B cell (primary cell): ENCODE measurements around the gene RRAS. TPM values are rescaled to one million over a fixed set of nuclear protein-coding genes. Genes with fewer than 3 reads are reported as not detected.
A peak's percentile ranks its signal among the peaks of the same experiment; 100 is the strongest.

ENCODE experiments used
- ATAC-seq: fragments of 200-7000 bp; cut with Tn5 transposase; one replicate; pipeline ENCODE4 v1.10.0; 2021; ENCODE audit warnings: low read depth, mild to moderate bottlenecking, moderate number of reproducible peaks, moderate library complexity
- CTCF ChIA-PET: fragments of 350-600 bp; sonication (Branson Sonifier 250); formaldehyde crosslinking; loops from one replicate; lab custom pipeline; 2021; ENCODE audit warnings: antibody characterized with exemption, inconsistent platforms; lab: Charles Lee
- POLR2A ChIA-PET: fragments of 350-600 bp; sonication (Branson Sonifier 250); formaldehyde crosslinking; loops from one replicate; lab custom pipeline; 2021; ENCODE audit warnings: antibody characterized with exemption; lab: Charles Lee
- DNase-seq: peaks from one replicate; pipeline ENCODE4 v3.0.0; 2013
- H2AFZ ChIP-seq: 2 replicates; pipeline ENCODE4 v1.6.1; 2012; ENCODE audit warnings: mild to moderate bottlenecking, low read depth, low read length; ENCODE audit not compliant: insufficient read depth, poor library complexity, severe bottlenecking
- H3K27ac ChIP-seq, 2 donors: 1 replicate in 1 of 2; 2 replicates in 1 of 2; pipeline ENCODE4 v1.5.1; 2012 to 2013; ENCODE audit warnings: low read length in 2 of 2, mild to moderate bottlenecking in 2 of 2, moderate library complexity in 1 of 2
- H3K27me3 ChIP-seq, 4 experiments: fragments of 200-600 bp in 1 of 4; sonication (generic) in 1 of 4; replicated peaks in 1 of 4; 1 replicate in 2 of 4; 2 replicates in 2 of 4; pipeline versions ENCODE4 v1.6.1 to v1.7.0; 2013 to 2016; ENCODE audit warnings: low read length in 3 of 4, mild to moderate bottlenecking in 2 of 4, mixed read lengths in 1 of 4, moderate library complexity in 1 of 4; ENCODE audit not compliant: insufficient read depth in 4 of 4, control insufficient read depth in 3 of 4; ENCODE audit errors: control extremely low read depth in 1 of 4
- H3K36me3 ChIP-seq, 2 experiments: replicated peaks in 1 of 2; 1 replicate in 1 of 2; 2 replicates in 1 of 2; pipeline versions ENCODE4 v1.6.1 to v1.7.1; 2013; ENCODE audit warnings: low read length in 1 of 2; ENCODE audit not compliant: insufficient read depth in 2 of 2, control insufficient read depth in 1 of 2; ENCODE audit errors: control extremely low read depth in 1 of 2, extremely low read depth in 1 of 2
- H3K4me1 ChIP-seq, 2 donors: fragments of 200-600 bp in 1 of 2; sonication (generic) in 1 of 2; 1 replicate in 1 of 2; 2 replicates in 1 of 2; pipeline versions ENCODE4 v1.5.1 to v1.6.1; 2013 to 2017; ENCODE audit warnings: low read length in 2 of 2; ENCODE audit not compliant: control insufficient read depth in 2 of 2, insufficient read depth in 2 of 2
- H3K4me2 ChIP-seq: replicated peaks from 2 replicates; pipeline ENCODE3; 2012; ENCODE audit warnings: mild to moderate bottlenecking, low read depth, low read length; ENCODE audit not compliant: poor library complexity, severe bottlenecking
- H3K4me3 ChIP-seq, 5 experiments: fragments of 200-600 bp in 1 of 5; sonication (generic) in 1 of 5; 1 replicate in 3 of 5; 2 replicates in 2 of 5; pipeline versions ENCODE4 v1.5.1 to v1.7.0; 2011 to 2016; ENCODE audit warnings: low read length in 4 of 5, mild to moderate bottlenecking in 4 of 5, low read depth in 2 of 5, control low read depth in 1 of 5, moderate library complexity in 1 of 5; ENCODE audit not compliant: insufficient read depth in 1 of 5; ENCODE audit errors: control extremely low read depth in 1 of 5, extremely low read depth in 1 of 5
- H3K79me2 ChIP-seq: fragments of 200-600 bp; sonication (generic); one replicate; pipeline ENCODE4 v1.6.0; 2016; ENCODE audit warnings: low read length; ENCODE audit not compliant: control insufficient read depth, insufficient read depth
- H3K9ac ChIP-seq: fragments of 200-600 bp; sonication (generic); 2 replicates; pipeline ENCODE4 v1.6.1; 2017; ENCODE audit warnings: mild to moderate bottlenecking, low read length, moderate library complexity
- H3K9me3 ChIP-seq, 3 donors: one replicate each; pipeline versions ENCODE4 v1.6.1 to v1.7.1; 2013; ENCODE audit warnings: low read length in 2 of 3; ENCODE audit not compliant: control insufficient read depth in 2 of 3, insufficient read depth in 1 of 3; ENCODE audit errors: control extremely low read depth in 1 of 3
- H4K20me1 ChIP-seq: 2 replicates; pipeline ENCODE4 v1.6.0; 2012; ENCODE audit warnings: mild to moderate bottlenecking, low read length; ENCODE audit not compliant: insufficient read depth, control insufficient read depth, poor library complexity, severe bottlenecking
- H3K27ac Mint-ChIP-seq: one replicate; pipeline ENCODE4 v1.8.0; 2021; ENCODE audit warnings: mixed read lengths
- H3K27me3 Mint-ChIP-seq: one replicate; pipeline ENCODE4 v1.8.0; 2021; ENCODE audit warnings: mixed read lengths
- H3K4me1 Mint-ChIP-seq: one replicate; pipeline ENCODE4 v1.8.0; 2021; ENCODE audit warnings: mixed read lengths
- H3K4me3 Mint-ChIP-seq: one replicate; pipeline ENCODE4 v1.8.0; 2021; ENCODE audit warnings: mixed read lengths
- H3K9me3 Mint-ChIP-seq: one replicate; pipeline ENCODE4 v1.8.0; 2022; ENCODE audit warnings: mixed read lengths; ENCODE audit not compliant: insufficient read depth
- CTCF ChIP-seq: fragments of 200-600 bp; IDR thresholded peaks from one replicate; pipeline ENCODE4 v1.8.0; 2022; ENCODE audit warnings: antibody characterized with exemption, mild to moderate bottlenecking
- EZH2 ChIP-seq: IDR thresholded peaks from 2 replicates; pipeline ENCODE4 v1.6.1; 2012; ENCODE audit warnings: borderline replicate concordance, low read depth, mild to moderate bottlenecking, moderate library complexity, low read length; ENCODE audit not compliant: insufficient read depth, poor library complexity, severe bottlenecking
- WGBS: methylation state at CpG from one replicate; pipeline ENCODE4 v1.1.5; 2013; ENCODE audit warnings: missing lambda C conversion rate; ENCODE audit not compliant: insufficient coverage; 5-methylcytosine and 5-hydroxymethylcytosine counted together
- intact Hi-C: fragments of 100-400 bp; cut with micrococcal nuclease; formaldehyde crosslinking; loops from one replicate; pipeline ENCODE4 v1.10.0; 2022
- polyA plus RNA-seq: library from polyadenylated mRNA; depleted of rRNA; stranded (reverse); fragments of >200 nt; gene quantifications from 2 replicates; pipeline ENCODE4 v1.2.3, GENCODE V29; 2012
- total RNA-seq, 2 donors: library from RNA; stranded (reverse); fragments of 120-200 nt in 1 of 2; gene quantifications; 1 replicate in 1 of 2; 2 replicates in 1 of 2; pipeline versions ENCODE4 v1.2.3 to v1.2.4, GENCODE V29; 2013 to 2022

Gene RRAS
- total and polyA plus RNA-seq, 2 donors (not counting 1 experiment from before 2014, with no cell fraction given) = 5.6 to 21.0 TPM

- no peaks in the 10 kb centered on the region for H3K9me3 Mint-ChIP-seq
- intact Hi-C loops = no loop called here
- CTCF ChIA-PET = interaction anchor here (0.5 to 1.4 kb wide), 5 partner anchors 9 to 611 kb away, joined by 3 to 5 read pairs (median 4); no protein-coding TSS in a partner anchor
- ATAC-seq = no peak
- no peak overlapping the region for H3K27ac Mint-ChIP-seq
- H3K4me2 ChIP-seq = no peak overlapping the region
- POLR2A ChIA-PET = no interaction called here
- peak; percentile 57 for DNase-seq
- no peak overlapping the region for H2AFZ ChIP-seq
- peaks cover 0 to 68% of the 10 kb centered on the region in 2 experiments for H3K36me3 ChIP-seq
- peaks cover 0 to under 1% (median 0%) of the 10 kb centered on the region in 3 donors for H3K9me3 ChIP-seq
- H3K79me2 ChIP-seq = peaks cover 38% of the 10 kb centered on the region
- no peak overlapping the region for H3K27ac ChIP-seq
- H3K4me3 ChIP-seq = no peak overlapping the region
- H3K9ac ChIP-seq = no peak overlapping the region
- TF ChIP-seq CTCF (peak; percentile 64), EZH2 (no peak)
- peaks cover 21% of the 10 kb centered on the region for H3K4me1 Mint-ChIP-seq
- 89% methylated on average over 34 of the region's 35 CpGs for WGBS
- H3K4me3 Mint-ChIP-seq = no peak overlapping the region
- peaks cover 16 to 17% of the 10 kb centered on the region in 2 donors for H3K4me1 ChIP-seq
- peaks cover 0 to 2% (median under 1%) of the 10 kb centered on the region in 4 experiments for H3K27me3 ChIP-seq
- no peaks in the 10 kb centered on the region for H3K27me3 Mint-ChIP-seq
- peaks cover 75% of the 10 kb centered on the region for H4K20me1 ChIP-seq
Observed at GRCh38 chr19:49684251-49684982, 44.5 kb upstream of the RRAS start.

GRCh38 chr19:49683814-49684250 is 43.9 kb upstream of the RRAS start:
- Histone ChIP-seq H3K27ac (no peak overlapping the region), H2AFZ (no peak overlapping the region), H4K20me1 (peaks cover 75% of the 10 kb centered on the region), H3K9me3 (no peaks in the 10 kb centered on the region), H3K36me3 (peaks cover 0 to 68% of the 10 kb centered on the region in 2 experiments), H3K27me3 (no peaks in the 10 kb centered on the region), H3K9ac (no peak overlapping the region), H3K4me1 (peaks cover 19 to 21% of the 10 kb centered on the region in 2 donors), H3K4me2 (no peak overlapping the region), H3K4me3 (no peak overlapping the region), H3K79me2 (peaks cover 43% of the 10 kb centered on the region)
- Mint-ChIP-seq H3K27ac (no peak overlapping the region), H3K27me3 (no peaks in the 10 kb centered on the region), H3K4me3 (no peak overlapping the region), H3K9me3 (no peaks in the 10 kb centered on the region), H3K4me1 (peaks cover 24% of the 10 kb centered on the region)
- DNase-seq (peak; percentile 25), ATAC-seq (no peak)
- intact Hi-C loops = no loop called here
- ChIA-PET POLR2A (no interaction called here), CTCF (interaction anchor here (0.5 to 0.8 kb wide), 3 partner anchors 109 to 611 kb away, joined by 3 to 4 read pairs (median 4); no protein-coding TSS in a partner anchor)
- TF ChIP-seq CTCF (no peak), EZH2 (no peak)
- 94% methylated on average over 18 of the region's 18 CpGs for WGBS
